Gastrocnemius medialis (tissue), 4 donors: ENCODE results near the gene PCDHAC2.

Source experiments
- CTCF ChIP-seq, 5 experiments: fragments of 450-650 bp in 3 of 5; fragments of 200-600 bp in 2 of 5; sonication (generic) in 2 of 5; IDR thresholded peaks in 4 of 5; conservative IDR thresholded peaks in 1 of 5; 1 replicate in 4 of 5; 2 replicates in 1 of 5; pipeline ENCODE4 v1.5.1; 2016 to 2019; ENCODE audit warnings: antibody characterized with exemption in 5 of 5, mild to moderate bottlenecking in 3 of 5, moderate library complexity in 3 of 5
- POLR2A ChIP-seq, 2 donors: fragments of 450-650 bp; IDR thresholded peaks; one replicate each; pipeline ENCODE4 v1.6.1; 2017; ENCODE audit warnings: antibody characterized with exemption in 2 of 2, mild to moderate bottlenecking in 2 of 2, moderate library complexity in 2 of 2

DNA sequence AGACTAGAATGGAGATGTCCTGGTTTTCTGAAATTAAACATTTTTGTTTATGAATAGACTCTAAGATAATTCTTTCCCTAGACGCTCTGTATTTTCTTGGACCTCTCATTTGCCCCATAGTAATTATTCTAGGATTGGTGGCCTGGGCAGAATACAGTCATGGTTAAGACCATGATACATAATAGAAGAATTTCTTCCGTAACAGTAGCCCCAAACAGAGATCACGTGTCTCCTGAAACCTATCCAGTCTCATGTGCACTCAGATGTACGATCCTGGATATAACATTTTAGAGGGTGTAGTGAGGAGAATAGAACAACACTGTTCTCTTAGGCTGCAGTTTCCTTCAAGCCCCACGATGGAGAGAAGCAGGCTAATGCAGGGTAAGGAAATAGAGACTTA lies 22.3 kb downstream of the PCDHAC2 start:
- TF ChIP-seq CTCF (IDR thresholded peaks at IDR 0.05 in 4 of 5, conservative IDR thresholded peaks at IDR 0.05 in 1 of 5) (no peak), POLR2A (IDR thresholded peaks at IDR 0.05) (no peak)
